ENCODE measurements around the gene CNTN5.

The CNTN5 gene

DNA sequence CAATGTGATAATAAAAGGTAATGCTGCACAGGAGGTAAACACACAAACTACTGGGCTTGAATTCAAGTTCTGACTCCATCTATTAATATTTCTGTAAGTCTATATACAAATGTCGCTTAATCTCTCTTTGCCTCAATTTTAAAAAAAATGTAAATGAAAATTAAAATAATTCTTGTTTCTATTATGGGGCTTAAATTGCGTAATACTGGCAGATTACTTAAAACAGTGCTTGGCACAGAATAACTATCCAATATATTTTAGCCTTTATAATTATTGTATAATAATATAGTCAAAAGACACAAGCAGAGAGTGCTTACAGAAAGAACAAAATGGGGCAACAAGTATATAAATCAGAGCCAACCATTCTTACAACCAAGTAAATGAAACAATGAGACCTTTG is 489.1 kb downstream of the CNTN5 start:
- no peak for DNase-seq (ENCODE audit: low read depth)

DNA sequence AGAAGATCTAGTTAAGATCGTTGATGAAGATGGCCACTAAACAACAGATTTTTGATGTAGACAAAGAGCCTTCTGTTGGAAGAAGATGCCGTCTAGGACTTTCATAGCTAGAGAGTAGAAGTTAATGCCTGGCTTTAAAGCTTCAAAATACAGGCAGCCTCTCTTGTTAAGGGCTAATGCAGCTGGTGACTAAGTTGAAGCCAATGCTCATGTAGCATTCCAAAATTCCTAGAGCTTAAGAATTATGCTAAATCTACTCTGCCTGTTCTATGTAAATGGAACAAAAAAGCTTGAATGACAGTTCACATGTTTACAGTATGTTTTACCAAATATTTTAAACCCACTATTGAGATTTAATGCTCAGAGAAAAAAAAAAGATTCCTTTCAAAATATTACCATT is 492.6 kb downstream of the CNTN5 start:
- no peak for DNase-seq (ENCODE audit: low read depth)

DNA sequence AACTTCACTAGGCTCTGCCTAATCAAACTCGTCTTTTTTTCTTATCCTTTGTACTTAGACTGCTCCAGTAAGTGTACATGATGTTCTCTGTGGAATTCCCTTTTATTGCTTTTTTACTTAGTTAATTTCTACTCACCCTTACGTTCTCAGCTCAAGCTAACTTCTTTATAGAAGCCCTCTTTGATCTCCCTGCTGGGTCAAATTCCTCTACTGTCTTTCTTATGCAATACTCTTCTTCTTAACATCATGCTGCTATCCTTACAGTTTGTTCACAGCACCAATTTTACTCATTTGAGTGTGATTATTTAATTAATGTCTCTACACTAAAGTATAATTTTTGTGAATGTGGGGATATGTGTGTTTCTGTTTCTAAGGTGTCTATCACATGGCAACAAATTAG is 498.3 kb downstream of the CNTN5 start:
- DNase-seq (ENCODE audit: low read depth) = no peak

DNA sequence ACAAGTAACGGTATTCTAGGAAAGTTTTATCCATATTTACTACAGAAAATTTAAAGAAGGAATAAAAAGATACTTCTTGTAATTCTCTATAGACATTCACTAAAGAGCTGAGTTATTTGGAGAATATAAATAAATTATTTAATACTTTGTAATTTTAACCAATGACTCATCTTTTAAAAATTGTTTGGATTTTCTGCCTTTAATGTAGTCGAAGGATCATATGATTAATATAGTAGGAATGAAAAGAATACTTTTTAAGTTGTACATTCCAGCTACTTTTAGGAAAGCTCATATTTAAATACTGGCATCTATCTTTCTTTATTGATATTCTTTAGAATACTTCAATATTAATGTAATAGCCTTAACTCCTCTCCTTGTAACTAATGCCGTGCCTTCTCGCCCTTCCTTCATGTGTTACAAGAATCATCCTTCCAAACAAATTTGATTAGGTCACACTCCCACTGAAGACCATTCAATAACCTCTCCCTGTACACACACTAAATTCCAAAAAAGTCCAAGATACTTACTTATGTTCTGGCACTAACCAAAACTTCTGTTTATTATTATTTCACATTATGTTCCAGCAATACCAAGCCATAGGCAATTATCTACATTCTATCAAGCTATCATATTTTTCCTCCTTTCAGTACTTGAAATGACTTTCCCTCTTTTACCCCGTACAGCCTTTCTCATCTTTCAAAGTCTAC is 501.9 kb downstream of the CNTN5 start:
- DNase-seq (ENCODE audit: low read depth) = no peak

DNA sequence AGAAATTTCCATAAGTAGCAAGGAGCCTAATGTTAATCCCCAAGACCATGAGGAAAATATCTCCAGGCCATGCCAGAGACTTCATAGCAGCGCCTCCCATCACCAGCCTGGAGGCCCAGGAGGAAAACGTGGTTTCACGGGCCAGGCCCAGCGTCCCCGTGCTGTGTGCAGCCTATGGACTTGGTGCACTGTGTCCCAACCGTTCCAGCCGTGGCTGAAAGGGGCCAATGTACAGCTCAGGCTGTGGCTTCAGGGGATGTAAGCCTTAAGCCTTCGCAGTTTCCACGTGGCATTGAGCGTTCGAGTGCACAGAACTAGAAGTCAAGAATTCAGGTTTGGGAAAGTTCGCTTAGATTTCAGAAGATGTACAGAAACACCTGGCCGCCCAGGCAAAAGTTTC is 510.7 kb downstream of the CNTN5 start:
- no peak for DNase-seq (ENCODE audit: low read depth)

DNA sequence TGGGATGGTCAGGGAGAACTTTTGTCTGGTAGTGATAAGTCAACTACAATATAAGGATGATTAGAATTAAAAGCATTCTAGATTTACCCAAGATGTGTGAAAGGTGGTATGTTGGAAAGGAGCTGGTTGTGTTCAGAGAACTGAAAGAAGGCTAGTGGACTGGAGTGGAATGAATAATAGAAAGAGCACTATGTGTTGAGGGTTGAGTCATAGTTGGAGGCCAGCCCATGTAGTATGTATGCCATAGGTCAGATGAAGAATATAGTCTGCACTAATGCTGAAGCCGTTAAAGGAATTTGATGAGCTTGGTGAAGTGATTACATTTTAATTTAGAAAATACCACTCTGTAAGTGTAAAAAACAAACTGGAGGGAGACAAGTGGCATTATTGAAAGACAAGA is 514.1 kb downstream of the CNTN5 start:
- DNase-seq (ENCODE audit: low read depth) = no peak

DNA sequence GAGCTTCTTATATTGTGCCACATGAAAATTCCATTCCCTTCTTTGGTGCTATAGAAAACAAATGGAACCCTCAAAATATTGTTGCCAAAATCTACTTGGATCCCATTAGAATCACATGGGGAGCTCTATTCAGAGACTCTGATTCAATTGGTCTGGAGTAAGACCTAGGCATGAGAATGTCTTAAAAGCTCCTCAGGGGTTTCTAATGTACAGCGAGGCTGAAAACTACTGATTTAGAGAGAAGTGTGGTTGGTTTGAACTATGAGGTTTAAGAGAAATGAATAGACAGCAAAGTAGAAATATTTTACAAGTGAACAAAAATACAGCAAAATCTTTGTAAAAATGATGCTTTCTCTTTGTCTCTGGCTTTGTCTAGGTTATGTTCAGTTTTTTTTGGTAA is 514.7 kb downstream of the CNTN5 start:
- no peak for DNase-seq (ENCODE audit: low read depth)

DNA sequence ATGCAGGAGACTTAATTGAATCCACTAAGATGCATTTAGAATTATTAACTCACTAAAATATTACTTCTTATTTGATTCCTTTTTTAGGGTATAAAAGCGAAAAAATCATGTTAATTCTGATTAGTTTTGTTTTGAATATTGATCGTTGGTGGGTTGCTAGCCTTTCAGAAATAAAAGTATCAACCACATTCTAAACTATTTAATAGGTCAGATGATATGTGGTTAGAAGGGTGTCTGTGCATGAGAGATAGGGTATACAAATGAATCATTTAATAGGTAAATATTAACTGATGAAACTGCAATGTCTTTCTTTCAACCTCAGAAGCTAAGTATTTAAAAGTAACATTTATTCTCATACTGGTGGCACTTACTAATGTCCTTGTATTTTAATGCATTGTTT is 515.1 kb downstream of the CNTN5 start:
- no peak for DNase-seq (ENCODE audit: low read depth)

DNA sequence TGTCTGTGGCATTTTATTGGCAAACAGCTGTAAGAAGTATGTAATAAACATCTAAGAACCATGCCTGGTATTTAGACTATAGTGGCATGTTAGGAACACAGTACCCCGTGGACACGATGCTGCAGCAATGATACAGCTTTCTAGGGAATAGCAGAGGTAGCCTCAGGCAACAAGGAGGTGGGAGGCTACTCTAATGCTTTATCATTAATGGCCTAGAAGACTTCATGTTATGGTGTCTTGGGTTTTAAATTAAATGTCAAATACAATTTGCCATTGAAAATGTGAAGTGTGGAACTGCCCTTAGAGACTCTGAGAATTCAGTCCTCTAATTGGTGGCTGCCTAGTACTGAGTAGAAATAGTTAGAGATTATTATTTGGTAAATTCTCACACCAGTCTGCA is 516.9 kb downstream of the CNTN5 start:
- no peak for DNase-seq (ENCODE audit: low read depth)

DNA sequence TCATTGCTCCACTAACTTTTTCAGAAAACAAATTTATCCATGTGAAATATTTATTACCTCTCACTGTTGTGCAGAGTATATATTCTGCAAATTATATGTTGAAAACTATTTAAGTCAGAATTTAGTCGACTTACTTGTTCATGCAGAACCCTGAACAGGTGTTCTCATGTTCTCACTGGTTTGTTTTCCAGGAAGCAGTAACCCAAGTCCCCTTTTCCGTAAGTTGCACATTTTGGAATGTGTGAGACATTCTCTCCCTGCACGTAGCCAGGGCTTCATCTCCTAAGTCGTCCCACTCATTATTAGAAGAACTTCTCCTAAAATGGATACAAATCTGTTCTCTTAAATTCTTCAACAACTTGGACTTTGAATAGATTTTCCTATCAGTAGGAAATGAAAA is 524.9 kb downstream of the CNTN5 start:
- DNase-seq (ENCODE audit: low read depth) = no peak

DNA sequence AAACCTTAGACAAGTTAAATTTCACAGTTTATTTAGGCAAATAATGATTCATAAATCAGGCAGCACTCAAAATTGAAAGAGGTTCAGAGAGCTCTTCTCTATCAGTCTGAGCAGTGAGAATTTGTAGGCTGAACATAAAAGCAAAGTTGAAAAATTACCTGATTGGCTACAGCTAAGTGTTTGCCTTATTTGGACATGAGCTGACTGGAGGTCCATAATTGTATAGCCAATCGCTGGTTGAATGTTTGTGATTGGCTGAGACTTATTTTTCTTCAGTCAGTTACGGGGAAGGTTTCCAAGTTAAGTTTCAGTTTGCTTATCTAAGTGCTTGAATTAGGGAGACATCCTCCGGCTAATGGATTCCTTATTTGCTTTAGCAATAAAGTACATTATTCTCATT is 527.5 kb downstream of the CNTN5 start:
- no peak for DNase-seq (ENCODE audit: low read depth)

DNA sequence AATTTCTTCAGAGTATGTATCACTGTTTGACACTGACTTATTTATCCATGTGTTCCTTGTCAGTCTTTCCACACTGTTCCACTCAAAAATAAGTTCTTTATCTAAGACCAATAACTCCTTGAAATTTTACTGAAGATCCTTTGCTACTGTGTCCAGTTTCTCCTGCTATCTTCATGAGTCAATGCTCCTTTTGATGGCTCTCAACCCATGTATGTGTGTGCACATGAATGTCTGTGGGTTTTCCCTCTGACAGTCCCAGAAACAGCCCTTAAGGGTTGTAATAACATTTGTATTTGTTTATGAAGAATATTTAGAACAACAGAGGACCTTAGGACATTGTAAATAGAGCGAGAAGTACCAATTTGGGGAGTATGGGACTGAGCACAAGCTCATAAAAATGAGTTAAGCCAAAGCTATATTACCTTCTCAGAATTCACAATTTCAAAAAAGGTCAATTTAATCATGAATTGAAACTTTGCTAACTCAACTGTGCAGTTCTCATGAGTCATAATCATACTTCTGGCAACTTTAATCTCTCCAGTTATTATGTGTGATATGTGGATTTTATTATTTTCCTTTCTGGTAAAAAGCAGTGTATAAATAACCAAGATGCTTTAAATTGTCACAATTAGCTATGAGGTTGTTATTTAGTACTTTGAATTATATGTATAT is 533.6 kb downstream of the CNTN5 start:
- DNase-seq (ENCODE audit: low read depth) = no peak

DNA sequence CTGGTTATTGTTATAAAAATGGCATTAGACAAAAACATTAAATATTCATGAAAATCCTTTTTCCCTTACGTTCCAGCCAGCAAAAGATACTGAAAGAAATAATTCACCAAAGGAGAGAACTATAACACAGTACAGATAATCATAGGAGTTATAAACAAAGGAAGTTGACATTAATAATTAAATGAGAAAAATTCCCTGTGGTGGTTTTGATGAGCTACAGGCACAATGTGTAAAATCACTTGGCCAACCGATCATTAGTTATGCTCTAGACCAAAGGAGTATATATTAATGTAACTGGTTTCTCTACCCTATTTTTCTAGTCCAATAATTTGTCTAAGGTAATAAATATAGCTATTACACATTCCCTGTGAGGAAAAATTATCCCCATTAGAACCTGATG is 534.7 kb downstream of the CNTN5 start:
- no peak for DNase-seq (ENCODE audit: low read depth)

DNA sequence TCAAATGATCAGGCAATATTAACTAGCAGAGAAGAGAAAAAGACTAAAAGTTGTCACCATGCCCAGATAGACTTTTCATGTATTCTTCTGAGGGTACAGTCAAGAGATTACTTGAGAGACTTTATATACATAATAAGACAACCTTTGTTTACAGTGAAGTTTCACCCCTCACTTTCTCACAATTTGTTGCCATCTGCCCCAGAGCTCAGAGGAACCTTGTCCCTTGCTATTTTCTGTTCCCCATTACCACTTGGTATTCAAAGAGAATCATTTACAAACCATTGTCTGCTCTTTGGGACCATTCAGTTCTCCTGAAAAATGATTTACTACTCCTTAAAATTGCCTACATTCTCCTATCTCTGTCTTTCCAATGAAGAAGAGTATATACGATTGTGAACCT is 544.6 kb downstream of the CNTN5 start:
- DNase-seq (ENCODE audit: low read depth) = no peak

DNA sequence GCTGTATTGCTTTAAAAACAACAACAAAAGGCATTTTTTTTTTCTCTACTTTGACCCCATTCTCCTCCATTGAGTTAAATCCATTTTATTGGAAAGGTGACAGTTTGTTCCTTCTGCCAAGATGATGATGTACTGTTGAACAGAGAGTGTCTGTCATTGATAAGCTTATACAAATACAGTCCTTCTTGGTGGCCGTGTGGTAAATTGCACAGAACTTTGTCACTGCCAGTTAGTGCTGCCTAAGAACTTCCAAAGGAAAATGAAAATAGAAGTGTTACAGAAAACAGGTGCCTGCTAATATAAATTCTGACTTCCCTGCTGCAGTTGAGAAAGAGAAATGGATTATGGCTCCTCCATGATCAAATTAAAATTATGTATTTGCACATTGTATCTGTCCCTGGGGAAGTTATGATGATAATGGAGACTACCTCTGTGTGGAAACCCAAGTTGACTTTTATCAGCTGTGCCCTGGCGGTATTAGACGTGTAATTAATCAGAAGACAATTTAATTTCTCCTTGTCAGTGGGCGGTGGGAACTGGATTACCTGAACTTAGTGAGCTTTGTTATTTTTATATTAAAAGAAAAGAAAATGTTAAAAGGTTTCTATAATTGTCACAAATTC is 546.7 kb downstream of the CNTN5 start:
- no peak for DNase-seq (ENCODE audit: low read depth)

DNA sequence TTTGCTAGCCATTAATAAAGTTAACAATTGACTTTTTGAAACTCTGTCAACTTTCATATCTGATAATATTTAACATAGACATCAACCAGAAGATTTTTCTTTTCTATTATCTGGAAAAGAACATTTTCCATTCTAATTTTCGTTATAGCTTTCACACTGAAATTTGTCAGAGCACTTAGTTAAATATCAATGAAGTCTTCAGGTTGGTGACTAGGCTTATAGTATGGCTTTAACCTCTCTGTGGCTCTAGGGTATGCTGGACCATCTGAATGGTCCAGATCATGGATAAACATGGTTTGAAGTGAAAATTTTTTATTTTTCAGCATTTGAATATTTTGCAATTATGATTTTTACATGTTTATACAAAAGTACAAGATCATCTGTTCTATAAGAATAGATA is 548.1 kb downstream of the CNTN5 start:
- no peak for DNase-seq (ENCODE audit: low read depth)

DNA sequence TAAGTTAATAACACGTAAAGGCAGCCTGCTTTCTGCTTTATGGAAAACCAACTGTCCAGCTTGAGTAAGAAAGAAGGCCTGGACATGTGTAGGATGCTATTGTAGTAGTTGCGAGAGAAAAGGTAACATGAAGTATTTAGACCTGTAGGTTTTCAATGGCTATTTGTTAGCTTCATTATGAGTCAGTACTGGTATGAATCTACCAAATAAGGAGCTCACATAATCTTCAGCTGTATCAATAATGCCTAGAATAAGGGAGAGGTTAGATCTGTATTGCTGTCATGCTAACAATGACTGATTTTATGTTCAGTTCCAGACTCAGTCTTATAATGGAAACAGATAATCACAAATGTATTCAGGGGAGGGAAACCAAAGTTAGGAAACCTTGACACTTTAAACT is 550.3 kb downstream of the CNTN5 start:
- no peak for DNase-seq (ENCODE audit: low read depth)

DNA sequence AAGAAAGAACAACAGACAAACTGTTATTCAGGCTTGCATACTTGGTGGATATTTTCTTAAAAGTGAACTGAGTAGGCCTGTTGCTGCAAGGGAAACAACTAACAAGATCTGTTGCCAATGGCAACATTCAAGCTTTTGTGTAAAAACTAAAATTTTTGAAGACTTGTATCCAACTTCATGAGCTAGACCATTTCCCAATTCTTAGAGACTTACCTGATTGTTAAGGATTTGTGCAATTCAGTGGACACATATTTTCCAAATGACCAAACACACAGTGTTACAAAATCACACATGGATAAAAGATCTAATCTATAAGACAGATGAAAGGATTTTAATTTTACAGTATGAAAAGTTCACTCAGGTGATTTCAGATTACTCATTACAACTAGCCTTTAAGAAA is 564.1 kb downstream of the CNTN5 start:
- no peak for DNase-seq (ENCODE audit: low read depth)

DNA sequence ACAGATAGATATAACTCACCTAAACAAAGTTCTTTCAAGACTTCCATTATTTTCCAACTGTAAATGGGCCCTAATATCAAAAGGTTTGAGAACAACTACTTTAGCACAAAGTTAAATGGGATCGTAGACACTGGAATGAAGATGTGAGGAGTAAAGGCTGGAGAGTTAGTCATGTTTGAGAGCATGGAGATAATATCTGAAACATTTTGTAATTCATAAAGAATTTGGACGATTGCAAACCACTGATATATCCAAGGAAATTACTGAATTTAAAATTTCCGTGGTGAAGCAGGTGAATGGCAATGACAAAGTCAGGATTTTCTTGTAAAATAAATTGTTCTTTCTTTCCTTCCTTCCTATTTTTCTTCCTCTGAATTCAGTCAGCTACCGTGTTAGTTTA is 564.9 kb downstream of the CNTN5 start:
- no peak for DNase-seq (ENCODE audit: low read depth)

DNA sequence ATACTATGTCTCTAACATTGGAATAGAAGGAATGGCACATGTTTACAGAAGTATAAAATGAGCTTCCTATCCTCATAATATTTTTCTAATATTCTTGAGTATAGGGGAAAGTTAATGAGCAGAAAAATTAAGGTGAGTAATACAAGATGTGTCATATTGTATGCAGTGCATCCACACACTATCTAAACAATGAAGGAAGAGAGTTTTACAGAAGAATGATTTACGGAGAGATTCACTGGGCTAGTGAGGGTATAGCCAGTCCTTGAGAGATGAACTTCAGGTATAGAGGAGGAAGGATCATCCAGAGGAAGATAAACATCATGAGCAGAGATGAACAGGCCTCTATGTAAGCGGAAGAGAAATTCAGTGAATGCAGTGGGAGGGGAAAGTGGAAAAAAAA is 569.0 kb downstream of the CNTN5 start:
- no peak for DNase-seq (ENCODE audit: low read depth)

DNA sequence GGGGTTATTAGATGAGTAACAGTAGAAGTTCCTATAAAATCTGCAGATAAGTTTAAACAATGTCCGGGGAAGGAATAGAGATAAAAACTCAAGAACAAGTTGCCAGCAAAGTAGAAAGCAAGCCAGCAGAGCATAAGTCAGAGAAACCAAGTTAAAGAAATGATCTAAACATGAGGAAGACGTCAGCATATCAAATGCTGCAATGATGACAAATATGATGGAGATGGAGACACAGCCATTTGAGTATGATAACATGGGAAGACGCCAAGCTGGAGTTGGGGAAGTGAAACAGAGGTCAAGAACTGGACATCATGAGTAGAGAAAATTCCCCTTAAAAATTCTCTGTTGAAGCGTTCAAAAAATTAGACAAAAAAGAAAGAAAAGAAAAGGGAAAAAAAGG is 571.5 kb downstream of the CNTN5 start:
- no peak for DNase-seq (ENCODE audit: low read depth)

DNA sequence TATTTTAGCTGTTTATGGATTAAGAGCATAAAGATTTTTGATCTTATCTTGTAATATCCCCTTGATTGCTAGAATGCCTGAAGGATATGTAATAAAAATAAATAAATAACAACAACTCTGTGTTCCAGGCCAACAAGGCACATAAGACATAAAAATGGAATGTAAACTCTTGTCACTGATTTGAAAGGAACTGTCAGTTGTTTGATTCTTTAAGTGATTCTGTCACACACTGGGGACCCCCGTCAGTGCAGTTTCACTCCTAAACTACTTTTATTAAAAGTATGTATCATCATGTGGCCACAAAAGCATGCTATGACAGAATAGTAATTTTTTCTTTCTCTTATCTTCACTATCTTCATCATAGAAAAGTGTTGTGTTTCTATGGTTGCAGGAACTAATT is 572.4 kb downstream of the CNTN5 start:
- no peak for DNase-seq (ENCODE audit: low read depth)

DNA sequence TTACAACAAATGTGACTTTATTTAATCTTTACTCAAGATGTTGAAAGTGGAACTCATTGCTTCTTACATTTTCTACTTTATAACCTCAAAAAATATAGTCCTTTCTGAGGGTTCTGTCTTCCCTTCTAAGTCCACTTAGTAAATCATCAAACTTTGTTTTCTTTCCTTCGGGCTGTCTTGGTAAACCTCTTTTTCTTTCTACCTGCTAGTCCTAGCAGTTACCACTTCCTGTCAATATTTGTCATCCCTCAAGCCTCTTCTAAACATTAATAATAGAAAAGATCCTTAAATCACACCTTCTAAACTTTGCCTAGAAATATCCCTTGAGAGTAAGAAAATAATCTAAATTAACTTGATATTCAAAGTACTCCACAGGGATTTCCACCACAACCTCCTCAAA is 580.4 kb downstream of the CNTN5 start:
- no peak for DNase-seq (ENCODE audit: low read depth)

DNA sequence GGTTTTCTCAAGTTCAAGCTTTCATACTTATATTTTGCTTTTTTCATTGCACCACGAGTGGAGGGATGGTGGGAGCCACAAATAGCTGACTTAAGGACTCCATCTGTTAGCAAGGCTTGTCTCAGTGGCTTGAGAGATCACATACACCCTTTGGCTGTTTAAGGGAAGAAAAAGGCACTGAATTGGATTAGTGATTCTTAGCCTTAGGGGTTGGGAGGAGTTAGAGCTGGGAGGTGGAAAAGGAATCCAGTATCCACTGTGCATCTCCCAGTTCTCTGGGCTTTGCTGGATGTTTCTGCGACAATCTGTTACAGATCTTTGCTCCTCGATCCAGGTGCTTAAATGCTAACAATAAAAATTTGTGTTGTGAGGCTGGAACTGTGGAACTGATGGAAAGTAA is 593.6 kb downstream of the CNTN5 start:
- DNase-seq (ENCODE audit: low read depth) = no peak
